ENCODE data around the gene NTHL1. TPM values are rescaled to one million over a fixed set of nuclear protein-coding genes. Genes with fewer than 3 reads are reported as not detected.

Gene NTHL1
- total and polyA plus RNA-seq, 2 donors (not counting 3 experiments of a cell fraction or from before 2014, with no cell fraction given) = 39.8 to 65.8 TPM

- TF ChIP-seq POLR2AphosphoS5 (IDR thresholded peaks at IDR 0.05; ENCODE audit: insufficient read depth, low read depth, low read length) = peak; percentile 41
- TF ChIP-seq JUN (IDR thresholded peaks at IDR 0.05; ENCODE audit: borderline replicate concordance, insufficient read depth, insufficient read length, low read depth) = no peak
- peak; percentile 97 to 99 for TF ChIP-seq CTCF (IDR thresholded peaks at IDR 0.05; ENCODE audit: extremely low read depth in 1 of 2, insufficient read depth in 1 of 2, low read depth in 1 of 2, low read length in 2 of 2)
- no peak for TF ChIP-seq MYC (IDR thresholded peaks at IDR 0.05; ENCODE audit: low read depth, low read length)
- TF ChIP-seq MAX (IDR thresholded peaks at IDR 0.05; ENCODE audit: insufficient read depth, insufficient read length) = peak; percentile 25
- no peaks in the 10 kb centered on the region for H4K20me1 ChIP-seq (replicated peaks; ENCODE audit: control insufficient read depth, extremely low read depth, insufficient read depth, low read length)
- peaks cover 42% of the 10 kb centered on the region for H3K4me1 ChIP-seq (ENCODE audit: control insufficient read depth, extremely low read depth, insufficient read depth, low read length)
- dilution Hi-C loops (cut with MboI; ENCODE audit: extremely low pct_ligation_motif_present, low sequenced_read_pairs) (no loop called here), intact Hi-C loops (cut with micrococcal nuclease) (no loop called here)
- H3K27me3 ChIP-seq (ENCODE audit: control insufficient read depth in 2 of 2, insufficient read depth in 2 of 2, low read length in 2 of 2) = no peaks in the 10 kb centered on the region
- H3K4me2 ChIP-seq (ENCODE audit: insufficient read depth, low read length) = no peak overlapping the region
- H3K36me3 ChIP-seq (ENCODE audit: control insufficient read depth in 2 of 2, extremely low read depth in 1 of 2, insufficient read depth in 2 of 2, low read length in 2 of 2) = peaks cover 0 to 41% of the 10 kb centered on the region in 2 experiments
- POLR2A ChIA-PET = interaction anchor here (1.9 kb wide), 1 partner anchor 151 kb away, joined by 21 read pairs; the partner anchor contains the start of gene TRAF7
- no peak overlapping the region for H3K9ac ChIP-seq (replicated peaks; ENCODE audit: extremely low read depth, insufficient read depth, low read length)
- no peaks in the 10 kb centered on the region for H3K9me1 ChIP-seq (replicated peaks; ENCODE audit: control insufficient read depth, extremely low read depth, insufficient read depth, low read length)
- DNase-seq (ENCODE audit: low read depth, low spot score) = peak; percentile 73
- CTCF ChIA-PET = interaction anchor here (0.6 to 4.0 kb wide), 26 partner anchors 9 to 247 kb away, joined by 3 to 85 read pairs (median 5); partner anchors contain the start of genes ECI1, GFER, NPW and NTHL1
- H3K9me3 ChIP-seq (replicated peaks; ENCODE audit: control insufficient read depth, insufficient read depth, low read length) = no peaks in the 10 kb centered on the region
- H3K79me2 ChIP-seq (ENCODE audit: control insufficient read depth, insufficient read depth, low read length) = peaks cover 64% of the 10 kb centered on the region
- no peak overlapping the region for H3K4me3 ChIP-seq (replicated peaks in 1 of 3; ENCODE audit: insufficient read depth in 1 of 3, low read depth in 1 of 3, low read length in 3 of 3)
- peak; percentile 91 for FAIRE-seq
- no peak overlapping the region for H2AFZ ChIP-seq (ENCODE audit: low read depth, low read length)
- BruUV-seq (replicated peaks) = no TSS peak
- no peak overlapping the region for H3K27ac ChIP-seq (ENCODE audit: insufficient read depth, low read depth, low read length)
Measured at GRCh38 chr16:2003827-2004641, 43.6 kb downstream of the NTHL1 start.

Data from endothelial cell of umbilical vein (primary cell).